ENCODE results near the gene ALPG.

DNA sequence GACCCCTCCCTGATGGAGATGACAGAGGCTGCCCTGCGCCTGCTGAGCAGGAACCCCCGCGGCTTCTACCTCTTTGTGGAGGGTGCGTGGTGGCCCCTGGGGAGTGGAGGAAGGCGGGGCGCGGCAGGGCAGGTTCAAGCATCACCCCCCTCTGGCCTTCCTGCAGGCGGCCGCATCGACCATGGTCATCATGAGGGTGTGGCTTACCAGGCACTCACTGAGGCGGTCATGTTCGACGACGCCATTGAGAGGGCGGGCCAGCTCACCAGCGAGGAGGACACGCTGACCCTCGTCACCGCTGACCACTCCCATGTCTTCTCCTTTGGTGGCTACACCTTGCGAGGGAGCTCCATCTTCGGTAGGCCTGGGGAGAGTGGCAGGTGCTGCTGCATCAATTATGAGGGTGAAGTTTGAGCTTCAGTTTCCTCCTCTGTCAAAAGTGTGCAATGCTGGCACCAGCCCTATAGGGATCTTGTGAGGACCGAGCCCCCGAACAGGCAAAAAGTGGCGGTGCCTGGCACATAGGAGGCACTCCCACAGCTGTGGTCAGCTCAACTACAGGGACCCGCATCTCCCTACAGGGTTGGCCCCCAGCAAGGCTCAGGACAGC lies 51.5 kb downstream of the ALPG start:
- TF ChIP-seq, protein P1, sequence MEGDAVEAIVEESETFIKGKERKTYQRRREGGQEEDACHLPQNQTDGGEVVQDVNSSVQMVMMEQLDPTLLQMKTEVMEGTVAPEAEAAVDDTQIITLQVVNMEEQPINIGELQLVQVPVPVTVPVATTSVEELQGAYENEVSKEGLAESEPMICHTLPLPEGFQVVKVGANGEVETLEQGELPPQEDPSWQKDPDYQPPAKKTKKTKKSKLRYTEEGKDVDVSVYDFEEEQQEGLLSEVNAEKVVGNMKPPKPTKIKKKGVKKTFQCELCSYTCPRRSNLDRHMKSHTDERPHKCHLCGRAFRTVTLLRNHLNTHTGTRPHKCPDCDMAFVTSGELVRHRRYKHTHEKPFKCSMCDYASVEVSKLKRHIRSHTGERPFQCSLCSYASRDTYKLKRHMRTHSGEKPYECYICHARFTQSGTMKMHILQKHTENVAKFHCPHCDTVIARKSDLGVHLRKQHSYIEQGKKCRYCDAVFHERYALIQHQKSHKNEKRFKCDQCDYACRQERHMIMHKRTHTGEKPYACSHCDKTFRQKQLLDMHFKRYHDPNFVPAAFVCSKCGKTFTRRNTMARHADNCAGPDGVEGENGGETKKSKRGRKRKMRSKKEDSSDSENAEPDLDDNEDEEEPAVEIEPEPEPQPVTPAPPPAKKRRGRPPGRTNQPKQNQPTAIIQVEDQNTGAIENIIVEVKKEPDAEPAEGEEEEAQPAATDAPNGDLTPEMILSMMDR (IDR thresholded peaks at IDR 0.05; ENCODE audit: insufficient read depth, low read length, poor library complexity, severe bottlenecking) = no peak
- TF ChIP-seq EZH2phosphoT487 (conservative IDR thresholded peaks at IDR 0.05; ENCODE audit: low read length) = no peak
